Activated T-helper 17 cell treated with anti-CD3 and anti-CD28 coated beads, Interleukin-2, amount 50 U/mL, for 72 hours (primary cell): ENCODE results near the gene SLC38A10. TPM values are rescaled to one million over a fixed set of nuclear protein-coding genes. Genes with fewer than 3 reads are reported as not detected.

Experiments
- ATAC-seq: fragments of 150-1000 bp; cut with Tn5 transposase; replicated peaks from 2 replicates; pipeline ENCODE4 v1.10.0; 2021; ENCODE audit warnings: mild to moderate bottlenecking, moderate library complexity
- H3K27ac Mint-ChIP-seq: one replicate; pipeline ENCODE4 v1.8.0; 2022; ENCODE audit warnings: mixed read lengths
- H3K27me3 Mint-ChIP-seq: one replicate; pipeline ENCODE4 v1.8.0; 2022; ENCODE audit warnings: mixed read lengths
- H3K36me3 Mint-ChIP-seq: one replicate; pipeline ENCODE4 v1.8.0; 2022; ENCODE audit warnings: low read depth, mild to moderate bottlenecking, mixed read lengths
- H3K4me1 Mint-ChIP-seq: one replicate; pipeline ENCODE4 v1.8.0; 2022; ENCODE audit warnings: mixed read lengths
- H3K4me3 Mint-ChIP-seq: one replicate; pipeline ENCODE4 v1.8.0; 2022; ENCODE audit warnings: mild to moderate bottlenecking, mixed read lengths
- H3K9me3 Mint-ChIP-seq: one replicate; pipeline ENCODE4 v1.8.0; 2022; ENCODE audit warnings: mixed read lengths
- total RNA-seq, 2 donors: library from RNA; stranded (reverse); gene quantifications; one replicate each; pipeline ENCODE4 v1.2.3, GENCODE V29; 2022

SLC38A10 gene
- total RNA-seq, 2 donors from 2014 or later: 58.4 to 71.2 TPM

- no peak for ATAC-seq
- H3K4me3 Mint-ChIP-seq: no peak overlapping the region
- peaks cover 19% of the 10 kb centered on the region for H3K27me3 Mint-ChIP-seq
- H3K27ac Mint-ChIP-seq: no peak overlapping the region
- no peaks in the 10 kb centered on the region for H3K36me3 Mint-ChIP-seq
- no peaks in the 10 kb centered on the region for H3K9me3 Mint-ChIP-seq
- no peaks in the 10 kb centered on the region for H3K4me1 Mint-ChIP-seq
These were observed 39.3 kb upstream of the SLC38A10 start for GRCh38 chr17:81334391-81334901.

GRCh38 chr17:81333616-81334368 lies 38.7 kb upstream of the SLC38A10 start:
- ATAC-seq: no peak
- Mint-ChIP-seq H3K36me3 (no peaks in the 10 kb centered on the region), H3K27me3 (peaks cover 14% of the 10 kb centered on the region), H3K9me3 (no peaks in the 10 kb centered on the region), H3K4me1 (no peaks in the 10 kb centered on the region), H3K27ac (no peak overlapping the region), H3K4me3 (no peak overlapping the region)

GRCh38 chr17:81332914-81333528 lies 37.9 kb upstream of the SLC38A10 start:
- H3K36me3 Mint-ChIP-seq: no peaks in the 10 kb centered on the region
- H3K9me3 Mint-ChIP-seq: no peaks in the 10 kb centered on the region
- no peaks in the 10 kb centered on the region for H3K4me1 Mint-ChIP-seq
- no peak overlapping the region for H3K4me3 Mint-ChIP-seq
- peaks cover 10% of the 10 kb centered on the region for H3K27me3 Mint-ChIP-seq
- no peak for ATAC-seq
- no peak overlapping the region for H3K27ac Mint-ChIP-seq

- Mint-ChIP-seq H3K9me3 (no peaks in the 10 kb centered on the region), H3K36me3 (no peaks in the 10 kb centered on the region), H3K27ac (no peak overlapping the region), H3K27me3 (peaks cover 10% of the 10 kb centered on the region), H3K4me1 (no peaks in the 10 kb centered on the region), H3K4me3 (no peak overlapping the region)
- no peak for ATAC-seq
These were observed 37.2 kb upstream of the SLC38A10 start for GRCh38 chr17:81332118-81332834.

- Mint-ChIP-seq H3K27me3 (peaks cover 10% of the 10 kb centered on the region), H3K27ac (no peak overlapping the region), H3K4me3 (no peak overlapping the region), H3K36me3 (no peaks in the 10 kb centered on the region), H3K4me1 (no peaks in the 10 kb centered on the region), H3K9me3 (no peaks in the 10 kb centered on the region)
- no peak for ATAC-seq
These were observed 36.5 kb upstream of the SLC38A10 start for GRCh38 chr17:81331527-81332043.

GRCh38 chr17:81330884-81331245 lies 35.8 kb upstream of the SLC38A10 start:
- Mint-ChIP-seq H3K9me3 (no peaks in the 10 kb centered on the region), H3K4me1 (no peaks in the 10 kb centered on the region), H3K4me3 (no peak overlapping the region), H3K27me3 (peaks cover 7% of the 10 kb centered on the region), H3K36me3 (no peaks in the 10 kb centered on the region), H3K27ac (no peak overlapping the region)
- ATAC-seq: no peak

- Mint-ChIP-seq H3K27ac (no peak overlapping the region), H3K27me3 (peaks cover 7% of the 10 kb centered on the region), H3K9me3 (no peaks in the 10 kb centered on the region), H3K36me3 (no peaks in the 10 kb centered on the region), H3K4me3 (no peak overlapping the region), H3K4me1 (no peaks in the 10 kb centered on the region)
- ATAC-seq: no peak
These were observed 35.1 kb upstream of the SLC38A10 start for GRCh38 chr17:81329927-81330883.

GRCh38 chr17:81328978-81329926 lies 34.1 kb upstream of the SLC38A10 start:
- Mint-ChIP-seq H3K27me3 (peaks cover 7% of the 10 kb centered on the region), H3K4me1 (no peaks in the 10 kb centered on the region), H3K4me3 (no peak overlapping the region), H3K27ac (no peak overlapping the region), H3K36me3 (no peaks in the 10 kb centered on the region), H3K9me3 (no peaks in the 10 kb centered on the region)
- peak; percentile 26 for ATAC-seq

GRCh38 chr17:81328489-81328888 lies 33.4 kb upstream of the SLC38A10 start:
- no peak overlapping the region for H3K4me3 Mint-ChIP-seq
- no peaks in the 10 kb centered on the region for H3K36me3 Mint-ChIP-seq
- H3K27ac Mint-ChIP-seq: no peak overlapping the region
- peaks cover 7% of the 10 kb centered on the region for H3K27me3 Mint-ChIP-seq
- no peaks in the 10 kb centered on the region for H3K9me3 Mint-ChIP-seq
- no peaks in the 10 kb centered on the region for H3K4me1 Mint-ChIP-seq
- no peak for ATAC-seq

GRCh38 chr17:81325714-81326358 lies 30.7 kb upstream of the SLC38A10 start:
- no peak overlapping the region for H3K4me3 Mint-ChIP-seq

GRCh38 chr17:81324851-81325713 lies 30.0 kb upstream of the SLC38A10 start:
- no peaks in the 10 kb centered on the region for H3K27me3 Mint-ChIP-seq
- no peaks in the 10 kb centered on the region for H3K36me3 Mint-ChIP-seq
- no peaks in the 10 kb centered on the region for H3K4me1 Mint-ChIP-seq
- no peaks in the 10 kb centered on the region for H3K9me3 Mint-ChIP-seq
- H3K4me3 Mint-ChIP-seq: no peak overlapping the region
- no peak for ATAC-seq
- no peak overlapping the region for H3K27ac Mint-ChIP-seq

More at GRCh38 chr17:81325714-81326358, 30.7 kb upstream of the SLC38A10 start:
- Mint-ChIP-seq H3K9me3 (no peaks in the 10 kb centered on the region), H3K4me1 (no peaks in the 10 kb centered on the region), H3K36me3 (no peaks in the 10 kb centered on the region), H3K27me3 (no peaks in the 10 kb centered on the region), H3K27ac (no peak overlapping the region)
- ATAC-seq: no peak
